A673 (cell line): ENCODE measurements around the gene PSPN.

ENCODE experiments used
- CTCF ChIP-seq: fragments of 300-800, 200-600 bp; sonication (generic); conservative IDR thresholded peaks from 2 replicates; pipeline ENCODE4 v1.5.1; 2017; ENCODE audit warnings: low read depth, mild to moderate bottlenecking, antibody characterized with exemption, low read length, moderate library complexity, mixed read lengths
- EZH2 ChIP-seq: fragments of 200-600 bp; sonication (generic); IDR thresholded peaks from 2 replicates; pipeline ENCODE4 v1.6.1; 2017; ENCODE audit warnings: borderline replicate concordance, low read depth, mild to moderate bottlenecking, mixed read lengths, antibody characterized with exemption, low read length; ENCODE audit not compliant: poor library complexity, severe bottlenecking

- TF ChIP-seq CTCF (no peak), EZH2 (no peak)
Measured at GRCh38 chr19:6424939-6425731, 49.4 kb upstream of the PSPN start.
